GM19351 (cell line): ENCODE results near the gene TBC1D14.

ENCODE experiments used
- ATAC-seq: cut with Tn5 transposase; IDR thresholded peaks from one replicate; pipeline ENCODE4 v1.9.1; 2021; ENCODE audit warnings: mild to moderate bottlenecking, moderate library complexity; ENCODE audit not compliant: unreplicated experiment

The TBC1D14 gene

DNA sequence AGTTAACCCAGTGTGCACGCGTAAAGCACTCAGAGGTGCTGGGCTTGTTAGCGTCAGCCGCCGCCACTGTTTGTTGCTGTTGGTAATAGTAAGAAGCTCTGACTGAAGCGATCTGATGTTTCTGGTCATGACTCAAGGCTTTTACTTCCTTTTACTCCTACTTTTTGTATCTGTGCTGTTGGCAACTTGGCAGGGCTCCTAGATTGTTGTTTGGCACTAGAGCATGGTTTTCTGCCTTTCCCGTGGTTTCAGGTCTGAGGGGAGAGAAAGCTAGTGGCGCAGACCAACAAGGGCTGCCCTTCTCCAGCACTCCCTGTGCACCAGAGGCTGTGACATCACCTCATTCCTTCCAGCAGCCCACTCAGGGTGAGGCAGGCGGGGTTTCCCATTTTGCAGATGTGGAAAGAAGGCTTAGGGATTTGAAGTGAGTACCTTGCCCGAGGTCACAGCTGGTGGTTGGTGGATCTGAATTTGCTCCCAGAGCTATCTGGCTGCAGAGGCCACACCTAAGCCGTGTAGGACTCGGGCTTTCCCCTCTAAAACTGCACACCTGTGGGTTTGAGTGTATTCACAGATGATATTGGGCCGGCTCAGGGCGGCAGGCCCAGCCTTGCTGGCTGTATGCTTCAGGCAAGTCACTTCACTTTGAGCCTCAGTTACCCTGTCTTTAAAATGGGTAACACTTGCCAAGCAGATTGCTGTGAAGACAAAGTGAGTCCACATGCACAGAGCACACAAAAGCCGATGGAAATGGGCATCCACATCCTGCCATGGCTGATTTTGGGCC lies 82.3 kb downstream of the TBC1D14 start:
- ATAC-seq = no peak

DNA sequence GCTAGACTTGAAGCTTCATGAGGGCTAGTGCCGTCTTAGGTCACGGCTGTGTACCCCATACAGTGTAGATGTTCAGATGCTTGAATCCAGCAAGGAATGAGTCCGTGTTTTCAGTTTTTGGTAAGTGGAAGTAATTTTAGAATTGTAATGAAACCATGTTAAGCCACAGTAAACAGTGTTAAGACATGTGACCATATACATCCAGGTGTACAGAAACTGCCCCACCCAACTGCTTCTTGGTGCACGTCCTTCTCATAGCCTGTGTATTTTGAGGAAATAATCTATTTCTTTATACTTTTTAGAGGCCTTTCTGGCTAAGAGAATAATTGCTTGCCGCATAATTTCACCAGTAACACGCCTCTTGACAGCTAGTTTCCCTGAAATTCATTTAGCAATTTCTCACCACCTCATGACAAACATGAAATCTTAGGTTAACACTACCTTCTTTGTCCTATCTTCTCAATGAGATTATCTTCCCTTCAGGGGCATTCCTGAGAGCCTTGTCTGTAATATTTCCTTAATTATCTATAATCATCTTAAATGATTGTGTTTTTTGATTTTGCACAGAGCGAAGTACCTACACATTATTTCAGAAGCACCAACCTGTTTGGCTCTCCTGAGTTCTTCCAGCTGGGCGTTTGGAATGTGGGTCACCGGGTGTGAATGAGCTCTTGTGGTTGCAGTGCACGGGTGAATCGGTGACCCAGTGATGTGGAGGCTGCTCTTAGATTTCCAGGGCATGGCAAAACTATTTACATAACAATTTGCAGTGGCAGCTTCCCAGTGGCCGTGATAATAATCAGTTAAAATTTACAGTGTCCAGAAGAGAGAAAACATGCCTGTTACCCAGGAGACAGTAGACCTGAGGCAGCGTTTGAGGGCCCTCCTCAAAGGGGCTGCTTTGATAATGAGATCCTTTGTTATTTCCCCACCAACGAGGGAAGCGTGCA lies 83.4 kb downstream of the TBC1D14 start:
- ATAC-seq = peak; percentile 63

DNA sequence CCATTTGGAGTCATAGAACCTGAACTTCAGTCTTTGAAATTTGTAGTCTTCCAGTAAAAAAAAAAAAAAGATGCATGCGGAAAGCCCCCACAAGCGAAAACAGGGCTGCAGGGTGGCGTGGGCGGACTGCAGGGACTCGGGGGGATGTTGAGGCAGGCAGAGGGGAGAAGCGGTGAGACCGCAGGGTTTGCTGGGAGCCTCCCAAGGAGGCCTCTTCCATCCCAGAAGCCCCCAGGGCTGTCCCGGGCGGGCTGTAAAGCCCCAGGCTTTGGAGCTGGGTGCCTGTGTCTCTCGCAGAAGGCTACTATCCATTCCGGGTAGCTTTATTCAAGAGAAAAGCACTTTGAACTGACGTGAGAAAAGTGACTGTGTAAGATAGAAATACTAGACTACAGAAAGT lies 86.9 kb downstream of the TBC1D14 start:
- no peak for ATAC-seq

DNA sequence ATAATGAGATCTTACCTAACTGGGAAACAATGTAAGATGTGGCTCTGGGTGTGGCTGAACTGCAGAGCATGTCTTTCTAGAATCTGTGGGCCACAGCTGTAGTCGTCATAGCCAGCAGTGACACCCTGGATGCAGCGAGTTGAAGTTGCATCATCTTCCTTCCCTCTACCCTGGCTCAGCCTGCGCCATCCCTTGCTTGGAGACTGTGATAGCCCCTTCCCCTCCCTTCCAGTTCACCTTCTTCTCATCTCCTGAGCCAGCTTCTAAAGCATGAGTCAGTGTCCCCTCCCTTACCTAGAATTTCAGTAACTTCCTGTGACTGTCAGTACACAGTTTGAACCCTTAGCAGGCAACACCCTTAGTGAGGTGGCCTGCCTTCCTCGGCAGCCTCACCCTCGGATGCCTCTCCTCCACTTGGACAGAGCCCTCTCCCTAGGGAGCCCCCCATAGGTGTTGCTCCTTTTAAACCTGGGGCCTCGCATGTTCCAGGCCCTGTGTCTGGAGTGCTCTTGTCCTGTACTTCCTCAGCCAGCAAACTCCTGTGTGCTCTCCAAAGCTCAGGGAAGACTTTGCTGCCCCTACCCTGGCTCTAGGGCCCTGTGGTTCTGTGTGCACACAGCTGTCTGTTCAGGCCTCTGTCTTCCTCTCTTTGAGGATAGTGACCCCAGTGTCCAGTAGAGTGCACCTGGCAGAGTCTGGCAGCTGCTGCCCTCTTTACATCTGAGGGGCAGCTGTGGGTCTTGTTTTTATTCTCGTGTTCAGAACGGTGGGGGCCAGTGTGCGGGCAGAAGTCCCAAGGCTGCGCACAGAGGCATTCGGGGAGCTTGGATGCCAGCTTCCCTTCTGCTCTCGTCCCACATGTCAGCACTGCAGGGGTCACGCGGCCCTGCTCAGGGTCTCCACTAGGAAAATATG lies 89.8 kb downstream of the TBC1D14 start:
- no peak for ATAC-seq

DNA sequence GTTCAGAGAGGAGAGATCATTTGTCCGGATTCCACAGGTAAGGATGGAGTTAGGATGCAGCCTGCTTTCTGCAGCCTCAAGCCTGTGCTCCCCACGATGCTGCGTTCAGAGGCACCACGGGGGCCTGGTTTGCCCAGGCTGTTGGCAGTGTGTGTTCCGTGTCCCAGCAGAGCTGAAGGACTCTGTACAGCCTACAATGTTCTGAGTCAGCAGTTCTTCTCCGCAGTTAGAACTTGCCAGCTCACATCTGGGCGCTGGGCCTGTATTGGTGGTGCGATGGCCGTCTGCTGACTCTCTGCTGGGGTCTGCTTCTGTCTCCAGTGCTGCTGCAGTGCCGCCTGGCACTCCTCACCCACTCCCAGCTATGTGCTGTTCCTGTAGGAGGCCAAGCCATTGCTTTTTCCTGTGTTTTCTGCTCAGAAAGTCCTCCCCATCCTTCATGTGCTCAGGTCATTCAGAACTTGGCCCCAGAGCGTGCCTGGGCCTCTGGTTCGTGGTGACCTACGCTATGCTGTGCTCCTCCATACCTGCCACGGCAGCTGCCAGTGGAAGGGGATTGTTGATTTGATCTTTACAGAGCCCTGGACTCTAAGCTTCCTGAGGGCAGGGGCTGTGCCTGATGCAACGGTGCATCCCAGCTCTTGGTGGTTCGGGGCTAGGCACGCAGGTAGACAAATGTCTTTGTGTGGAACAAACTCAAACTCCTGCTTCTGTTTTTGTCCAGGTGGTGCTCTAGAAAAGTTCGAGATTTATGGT lies 91.0 kb downstream of the TBC1D14 start:
- no peak for ATAC-seq

DNA sequence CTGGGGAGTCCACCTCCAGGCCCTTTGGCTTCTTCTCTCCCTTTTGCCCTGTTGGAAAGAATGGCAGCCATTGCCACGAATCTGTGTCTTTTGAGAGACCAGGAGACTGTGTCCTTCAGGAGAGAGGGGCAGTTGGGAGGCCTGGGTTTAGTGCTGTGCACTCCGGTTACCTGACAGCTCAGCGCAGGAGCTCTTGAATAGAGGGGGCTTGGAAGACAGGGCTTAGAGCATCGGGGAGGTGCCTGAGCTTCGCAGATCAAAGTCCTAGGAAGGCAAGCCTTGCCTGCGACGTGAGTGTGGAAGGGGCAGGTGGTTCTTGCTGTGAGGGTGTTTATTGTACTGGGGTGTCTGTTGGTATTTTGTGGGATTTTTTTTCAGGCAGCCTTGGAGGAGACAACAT lies 91.6 kb downstream of the TBC1D14 start:
- ATAC-seq = no peak

DNA sequence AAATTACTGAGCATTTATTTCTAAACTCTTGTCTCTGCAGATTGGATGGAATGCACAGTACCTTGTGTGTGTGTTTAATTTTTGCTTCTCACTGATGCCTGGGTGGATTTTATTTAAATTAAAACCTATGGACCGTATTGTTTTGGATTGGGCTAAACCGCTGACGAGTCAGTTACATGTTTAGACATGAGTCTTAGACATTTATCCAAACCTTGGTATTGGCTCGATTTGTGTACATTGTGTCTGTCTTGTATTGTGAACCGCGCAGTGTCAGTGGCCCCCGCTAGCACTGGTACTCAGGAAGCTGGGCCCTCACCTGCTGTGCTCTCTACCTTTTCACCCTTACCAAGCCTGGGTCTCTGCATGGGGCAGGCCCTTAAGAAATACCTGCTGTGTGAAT lies 92.7 kb downstream of the TBC1D14 start:
- no peak for ATAC-seq

DNA sequence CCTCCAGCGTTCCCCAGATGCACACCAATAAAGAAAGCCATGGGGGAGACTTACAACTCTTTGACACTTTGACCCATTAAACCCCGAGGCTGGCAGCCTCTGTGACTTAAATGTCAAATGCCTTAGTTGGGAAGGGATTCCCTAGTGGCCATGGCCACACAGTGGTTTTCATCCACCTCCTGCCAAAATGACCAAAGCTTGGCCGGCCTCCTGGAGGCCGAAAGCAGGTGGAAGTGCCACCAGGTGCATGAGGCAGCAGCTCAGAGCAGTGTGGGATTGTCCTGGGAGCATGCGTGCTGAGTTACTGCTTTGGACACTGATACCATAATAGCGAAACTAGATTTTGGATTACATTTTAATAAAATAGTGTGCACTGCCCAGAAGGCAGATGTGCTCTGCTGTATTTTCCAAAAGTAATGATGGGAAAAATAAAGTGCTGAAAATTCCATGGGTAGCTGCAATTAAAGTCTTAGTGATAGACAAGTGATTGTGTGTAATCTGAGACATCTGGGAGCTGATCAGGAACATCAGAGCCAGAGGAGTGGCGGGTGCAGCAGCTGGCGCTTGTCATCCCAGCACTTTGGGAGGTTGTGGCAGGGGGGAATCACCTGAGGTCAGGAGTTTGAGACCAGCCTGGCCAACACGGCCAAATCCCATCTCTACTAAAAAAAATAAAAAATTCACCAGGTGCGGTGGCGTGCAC lies 93.7 kb downstream of the TBC1D14 start:
- ATAC-seq = no peak

DNA sequence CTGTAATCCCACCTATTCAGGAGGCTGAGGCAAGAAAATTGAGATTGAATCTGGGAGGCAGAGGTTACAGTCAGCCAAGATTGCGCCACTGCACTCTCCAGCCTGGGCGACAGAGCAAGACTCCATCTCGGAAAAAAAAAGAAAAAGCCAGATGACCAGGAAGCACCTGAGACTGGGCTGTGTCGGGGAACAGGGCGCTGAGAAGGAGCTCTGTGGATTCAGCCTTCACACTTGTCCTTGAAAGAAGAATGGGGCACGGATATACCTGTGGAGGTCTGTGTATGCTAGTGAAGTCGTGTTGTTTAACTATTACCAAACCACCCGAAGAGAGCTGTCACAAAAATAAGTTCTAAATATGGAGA lies 94.2 kb downstream of the TBC1D14 start:
- ATAC-seq = no peak

DNA sequence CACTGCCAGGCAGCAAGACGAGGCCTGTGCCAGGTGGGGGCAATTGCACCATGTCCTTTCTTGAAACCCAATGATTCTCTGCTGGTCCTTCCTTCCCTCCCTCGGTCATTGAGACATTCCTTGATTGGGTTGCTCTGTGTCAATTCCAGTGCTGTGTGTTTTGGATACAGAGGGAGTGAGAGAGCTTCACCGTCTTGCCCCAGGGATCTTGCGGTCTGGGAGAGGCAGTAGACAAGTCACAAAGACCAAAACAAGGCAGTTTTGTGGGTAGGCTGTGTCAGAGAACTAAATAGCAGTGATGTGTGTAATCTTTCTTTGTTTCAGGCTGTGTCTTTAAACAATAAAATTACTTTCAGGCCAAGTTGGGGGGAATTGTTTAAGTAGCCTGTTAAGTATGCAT lies 94.7 kb downstream of the TBC1D14 start:
- ATAC-seq = no peak

DNA sequence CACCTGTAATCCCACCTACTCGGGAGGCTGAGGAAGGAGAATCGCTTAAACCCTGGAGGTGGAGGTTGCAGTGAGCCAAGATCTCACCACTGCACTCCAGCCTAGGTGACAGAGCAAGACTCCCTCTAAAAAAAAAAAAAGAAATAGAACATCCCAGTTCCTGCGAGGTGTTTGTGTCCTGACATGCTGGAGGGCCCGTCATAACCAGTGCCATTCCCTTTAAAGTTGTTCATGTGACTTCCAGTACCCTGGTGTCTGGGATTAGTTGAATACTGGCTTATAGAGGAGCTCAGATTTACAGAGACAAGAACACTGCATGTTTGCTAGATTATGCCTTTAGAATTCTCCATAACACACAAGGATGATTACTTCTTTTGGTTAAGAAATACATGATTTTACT lies 95.9 kb downstream of the TBC1D14 start:
- no peak for ATAC-seq

DNA sequence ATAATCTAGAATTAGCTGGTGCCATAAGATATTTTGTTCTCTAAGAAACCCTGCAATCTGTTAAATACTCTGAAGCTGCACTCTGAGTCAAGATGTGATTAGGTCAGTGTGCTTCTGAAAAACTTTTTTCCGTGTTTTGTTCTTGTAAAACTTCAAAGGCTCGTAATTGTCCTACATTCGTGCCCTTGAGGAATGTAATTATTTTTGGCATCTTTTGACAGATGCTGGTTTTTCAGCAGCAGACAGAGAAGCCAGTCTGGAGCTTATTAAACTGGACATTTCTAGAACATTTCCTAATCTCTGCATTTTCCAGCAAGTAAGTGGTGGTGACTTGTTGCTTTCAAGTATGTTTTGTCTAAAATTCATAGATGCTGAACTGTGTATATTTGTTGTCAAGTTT lies 96.8 kb downstream of the TBC1D14 start:
- ATAC-seq = no peak

DNA sequence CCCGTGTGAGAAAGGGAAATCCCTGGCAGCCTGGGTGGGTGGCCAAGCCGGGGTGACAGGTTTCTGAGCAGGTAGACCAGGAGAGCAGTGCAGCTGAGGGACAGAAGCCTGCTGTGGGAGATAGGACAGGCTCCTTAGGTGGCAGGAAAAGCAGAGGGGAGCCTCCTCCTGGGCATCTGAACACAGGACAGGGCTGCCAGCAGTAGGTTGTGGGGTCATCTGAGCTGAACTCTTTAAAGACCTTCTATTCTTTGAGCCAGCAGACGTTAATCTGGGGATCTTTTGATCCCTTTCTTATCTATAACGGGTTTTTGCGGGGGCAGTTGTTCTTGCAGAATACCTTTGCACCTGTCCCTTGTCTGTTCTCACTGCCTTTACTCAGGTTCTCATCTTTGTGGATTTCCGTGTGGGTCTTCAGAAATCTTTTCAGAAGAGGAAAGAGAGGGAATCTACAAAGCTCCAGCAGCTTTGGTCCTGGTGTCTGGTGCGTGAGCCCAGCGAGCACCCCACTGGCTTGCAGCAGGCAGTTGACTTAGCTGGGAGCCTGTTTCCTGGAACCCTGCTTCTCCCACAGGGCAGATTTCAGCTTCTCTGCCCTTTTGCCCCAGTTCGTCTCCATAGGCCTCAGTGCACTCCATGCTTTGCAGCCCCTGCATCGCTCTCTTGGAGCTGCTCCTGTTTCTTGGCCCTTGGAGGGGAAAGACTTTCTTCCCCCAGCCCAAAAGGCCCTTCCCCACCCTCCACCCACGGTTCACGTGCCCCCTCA lies 97.7 kb downstream of the TBC1D14 start:
- no peak for ATAC-seq

DNA sequence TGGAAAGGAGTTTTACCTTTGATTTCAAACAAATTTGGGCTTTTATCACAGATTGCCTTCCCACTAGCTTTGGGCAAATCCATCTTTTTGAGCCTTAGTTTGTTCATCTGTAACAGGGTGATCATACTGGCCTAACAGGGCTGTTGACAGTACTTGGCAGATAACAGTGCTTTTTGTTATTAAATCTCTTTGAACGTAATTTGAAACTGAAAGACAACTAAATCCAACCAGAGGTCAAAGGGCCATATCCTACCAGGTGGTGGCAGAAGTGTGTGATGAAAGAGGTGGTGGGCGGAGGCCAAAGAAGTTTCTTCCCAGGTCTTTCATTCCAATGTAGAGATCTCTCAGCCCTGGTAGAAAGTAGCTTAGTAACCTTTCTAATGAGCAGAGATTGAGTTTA lies 98.3 kb downstream of the TBC1D14 start:
- ATAC-seq = no peak

DNA sequence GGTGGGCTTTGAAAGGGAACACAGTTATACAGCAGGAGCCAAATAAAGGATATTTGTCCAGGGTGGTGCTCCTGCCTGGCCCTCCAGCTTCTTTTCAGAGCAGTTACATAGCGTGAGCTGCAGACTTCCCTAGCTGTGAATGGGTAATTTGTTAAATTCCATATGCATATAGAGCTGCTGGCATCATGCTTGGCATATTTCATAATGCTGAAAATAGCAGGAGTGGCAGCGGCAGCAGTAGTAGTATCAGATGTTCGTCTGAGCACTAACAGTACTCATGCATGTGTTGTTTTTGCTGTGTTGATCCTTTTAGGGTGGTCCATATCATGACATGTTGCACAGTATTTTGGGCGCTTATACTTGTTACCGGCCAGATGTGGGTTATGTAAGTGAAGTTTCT lies 99.9 kb downstream of the TBC1D14 start:
- no peak for ATAC-seq

DNA sequence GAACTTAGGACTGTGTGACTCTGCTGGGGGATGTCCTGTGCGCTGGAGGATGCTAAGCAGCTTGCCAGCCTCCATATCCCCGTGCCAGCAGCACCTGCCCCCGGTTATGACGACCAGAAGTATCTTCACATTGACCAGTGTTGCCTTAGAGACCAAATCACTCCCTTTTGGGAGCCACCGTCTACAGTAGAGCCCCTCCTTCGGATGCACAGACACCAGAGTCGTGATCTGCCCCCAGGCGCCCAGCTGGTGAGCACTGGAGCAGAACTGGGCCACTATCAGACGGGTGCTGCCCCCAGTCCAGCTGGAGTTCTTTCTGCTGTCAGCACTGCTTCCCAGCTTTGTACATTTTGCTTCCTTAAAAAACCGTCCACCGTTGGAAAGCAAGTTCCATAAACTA lies 103.5 kb downstream of the TBC1D14 start:
- ATAC-seq = no peak

DNA sequence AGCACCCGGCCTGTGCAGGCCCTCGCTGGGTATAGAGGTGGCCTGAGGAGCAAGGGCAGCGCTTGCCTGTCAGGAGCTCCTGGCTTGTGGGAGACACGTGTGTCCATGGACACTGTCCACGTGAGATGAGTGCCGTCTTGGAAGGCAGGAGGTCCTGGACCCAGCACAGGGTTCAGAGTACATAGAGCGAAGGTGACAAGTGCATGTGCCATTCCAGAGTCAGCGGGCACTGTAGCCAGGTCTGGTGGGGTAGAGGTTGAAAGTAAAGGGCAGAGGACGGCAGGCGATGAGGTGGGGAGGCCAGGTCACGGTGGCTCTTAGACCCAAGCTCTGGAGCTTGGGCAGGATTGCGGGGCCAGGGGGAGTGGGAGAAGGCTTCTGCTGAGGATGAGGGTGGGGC lies 105.2 kb downstream of the TBC1D14 start:
- ATAC-seq = no peak

DNA sequence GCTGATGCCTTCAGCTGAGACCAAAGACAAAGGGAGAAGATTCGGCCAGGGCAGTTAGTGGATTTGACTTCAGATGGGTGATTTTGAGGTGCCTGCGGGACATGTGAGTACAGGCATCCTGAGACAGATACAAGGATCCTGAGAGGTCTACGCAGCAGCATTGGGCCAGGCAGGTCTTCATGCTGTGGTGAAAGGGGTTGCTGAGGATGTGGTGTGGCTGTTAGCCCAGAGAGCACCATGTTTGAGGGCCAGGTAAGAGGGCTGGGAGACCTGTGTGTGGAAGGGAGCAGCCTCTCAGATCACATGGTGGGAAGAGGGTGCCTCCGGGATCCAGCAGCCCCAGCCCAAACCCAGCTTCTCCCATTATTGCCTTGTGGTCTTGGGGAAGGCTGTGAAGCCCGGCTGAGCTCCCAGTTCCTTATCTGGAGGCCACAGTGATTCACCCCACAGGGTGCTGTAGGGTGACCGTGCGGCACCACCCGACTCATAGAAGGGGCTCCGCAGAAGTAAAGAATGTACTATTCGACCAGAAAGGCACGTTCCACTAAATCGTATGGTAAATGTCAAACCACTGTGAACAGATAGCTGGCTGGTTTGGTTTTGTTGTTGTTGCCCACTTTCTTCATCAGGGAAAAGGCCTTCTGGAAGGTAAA lies 105.9 kb downstream of the TBC1D14 start:
- ATAC-seq = no peak

DNA sequence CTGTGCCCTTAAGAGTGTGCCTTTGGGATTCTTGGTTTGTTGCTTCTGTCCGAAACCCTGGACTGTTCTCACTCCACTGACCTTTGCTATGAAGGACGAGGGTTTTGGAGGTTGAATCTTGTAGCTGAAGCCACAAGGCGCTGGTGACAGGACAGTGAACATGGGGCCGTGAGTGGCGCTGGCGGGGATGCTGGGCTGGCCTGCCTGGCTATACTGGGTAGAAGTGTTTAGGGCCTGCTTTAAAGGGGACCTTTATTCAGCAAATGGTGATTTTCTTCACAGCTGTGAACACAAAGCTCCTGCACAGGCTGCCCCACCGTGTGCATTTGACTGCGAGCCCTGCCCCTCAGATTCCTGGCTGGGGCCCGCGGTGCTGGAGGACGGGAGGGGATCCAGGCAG lies 106.5 kb downstream of the TBC1D14 start:
- ATAC-seq = no peak
